ENCODE data around the gene DHRS11. TPM values are rescaled to one million over a fixed set of nuclear protein-coding genes. Genes with fewer than 3 reads are reported as not detected.

DHRS11 gene
- total RNA-seq, 2 donors from 2014 or later, result 10.1 to 17.3 TPM

- no peak for ATAC-seq (ENCODE audit: insufficient number of reproducible peaks, low FRiP score, low read depth)
- no peak for TF ChIP-seq CTCF (IDR thresholded peaks at IDR 0.05)
- no peak for DNase-seq (ENCODE audit: low spot score)
Measured at GRCh38 chr17:36598951-36599401, 7.3 kb downstream of the DHRS11 start.

GRCh38 chr17:36599546-36600250 is 8.0 kb downstream of the DHRS11 start:
- no peak for TF ChIP-seq CTCF (IDR thresholded peaks at IDR 0.05)
- peaks cover 16 to 22% of the 10 kb centered on the region in 2 donors for H3K4me1 ChIP-seq (ENCODE audit: control insufficient read depth in 1 of 2, low read depth in 2 of 2)
- H3K27ac ChIP-seq, result no peak overlapping the region
- H3K27me3 ChIP-seq (replicated peaks; ENCODE audit: insufficient read depth), result no peaks in the 10 kb centered on the region
- no peak for ATAC-seq (ENCODE audit: insufficient number of reproducible peaks, low FRiP score, low read depth)
- H3K36me3 ChIP-seq, result no peaks in the 10 kb centered on the region
- no peak for DNase-seq (ENCODE audit: low spot score)
- H3K9me3 ChIP-seq, result no peaks in the 10 kb centered on the region
- no peak overlapping the region for H3K4me3 ChIP-seq

More at GRCh38 chr17:36598951-36599401, 7.3 kb downstream of the DHRS11 start:
- no peaks in the 10 kb centered on the region for H3K36me3 ChIP-seq
- H3K9me3 ChIP-seq, result no peaks in the 10 kb centered on the region
- no peaks in the 10 kb centered on the region for H3K27me3 ChIP-seq (replicated peaks; ENCODE audit: insufficient read depth)
- H3K4me3 ChIP-seq, result no peak overlapping the region
- H3K27ac ChIP-seq, result no peak overlapping the region
- peaks cover 16 to 22% of the 10 kb centered on the region in 2 donors for H3K4me1 ChIP-seq (ENCODE audit: control insufficient read depth in 1 of 2, low read depth in 2 of 2)

GRCh38 chr17:36600465-36600864 is 8.8 kb downstream of the DHRS11 start:
- TF ChIP-seq CTCF (IDR thresholded peaks at IDR 0.05), result no peak
- peak overlapping the region; percentile 79 for H3K4me3 ChIP-seq
- peaks cover 16 to 22% of the 10 kb centered on the region in 2 donors for H3K4me1 ChIP-seq (ENCODE audit: control insufficient read depth in 1 of 2, low read depth in 2 of 2)
- ATAC-seq (ENCODE audit: insufficient number of reproducible peaks, low FRiP score, low read depth), result no peak
- peak overlapping the region; percentile 75 to 83 for H3K27ac ChIP-seq
- no peak for DNase-seq (ENCODE audit: low spot score)
- H3K36me3 ChIP-seq, result no peaks in the 10 kb centered on the region
- H3K9me3 ChIP-seq, result no peaks in the 10 kb centered on the region
- no peaks in the 10 kb centered on the region for H3K27me3 ChIP-seq (replicated peaks; ENCODE audit: insufficient read depth)

- Histone ChIP-seq H3K27me3 (replicated peaks; ENCODE audit: insufficient read depth) (no peaks in the 10 kb centered on the region), H3K27ac (peak overlapping the region; percentile 75 to 83), H3K4me1 (ENCODE audit: control insufficient read depth in 1 of 2, low read depth in 2 of 2) (peaks cover 16 to 22% of the 10 kb centered on the region in 2 donors), H3K9me3 (no peaks in the 10 kb centered on the region), H3K4me3 (peak overlapping the region; percentile 79), H3K36me3 (no peaks in the 10 kb centered on the region)
- DNase-seq (ENCODE audit: low spot score), result no peak
- ATAC-seq (ENCODE audit: insufficient number of reproducible peaks, low FRiP score, low read depth), result no peak
- no peak for TF ChIP-seq CTCF (IDR thresholded peaks at IDR 0.05)
Measured at GRCh38 chr17:36600936-36601302, 9.2 kb downstream of the DHRS11 start.

- peak; percentile 5 for TF ChIP-seq CTCF (IDR thresholded peaks at IDR 0.05)
- H3K27me3 ChIP-seq (replicated peaks; ENCODE audit: insufficient read depth), result no peaks in the 10 kb centered on the region
- no peaks in the 10 kb centered on the region for H3K9me3 ChIP-seq
- peak within 1 kb of the TSS; percentile 79 for H3K4me3 ChIP-seq
- DNase-seq (ENCODE audit: low spot score), result peak; percentile 82
- H3K36me3 ChIP-seq, result no peaks in the 10 kb centered on the region
- ATAC-seq (ENCODE audit: insufficient number of reproducible peaks, low FRiP score, low read depth), result peak; percentile 64
- H3K4me1 ChIP-seq (ENCODE audit: control insufficient read depth in 1 of 2, low read depth in 2 of 2), result peaks cover 16 to 22% of the 10 kb centered on the region in 2 donors
- H3K27ac ChIP-seq, result peak within 1 kb of the TSS; percentile 75 to 83
Measured at GRCh38 chr17:36601303-36602029, 9.8 kb downstream of the DHRS11 start, which contains the start of gene MRM1. MRM1 (plus strand) TSS chr17:36601583; CDS start chr17:36601811, 228 bp downstream.

Data from thoracic aorta (tissue), 2 donors.